Measurements from ENCODE around the gene HECTD4. TPM values are rescaled to one million over a fixed set of nuclear protein-coding genes. Genes with fewer than 3 reads are reported as not detected.

HECTD4 gene
- total and polyA plus RNA-seq, 4 donors = 4.3 to 80.1 (median 25.5) TPM

DNA sequence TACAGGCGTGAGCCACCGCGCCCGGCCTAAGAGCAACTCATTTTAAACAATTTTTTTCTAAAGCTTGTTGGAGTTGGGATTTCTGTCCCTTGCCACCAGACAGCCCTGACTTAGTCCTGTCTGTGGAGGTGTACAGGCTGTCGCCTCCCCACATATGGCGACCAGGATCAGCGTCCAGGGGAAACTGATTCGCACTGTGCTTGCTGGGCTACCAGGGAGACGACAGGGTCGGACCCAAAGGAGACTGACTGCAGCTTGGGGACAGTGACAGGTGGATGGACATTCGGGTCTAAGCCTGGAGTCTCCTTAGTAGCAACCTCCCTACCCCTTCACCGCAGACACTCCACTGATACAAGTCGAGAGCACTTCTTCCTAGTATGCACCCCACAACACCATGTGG lies 216.6 kb downstream of the HECTD4 start:
- Histone ChIP-seq H3K4me1 (ENCODE audit: control insufficient read depth in 4 of 4, insufficient read depth in 4 of 4, low read length in 3 of 4) (no peaks in the 10 kb centered on the region), H3K27me3 (ENCODE audit: control insufficient read depth in 4 of 4, insufficient read depth in 4 of 4, low read length in 3 of 4) (no peaks in the 10 kb centered on the region), H3K36me3 (ENCODE audit: control insufficient read depth in 4 of 4, insufficient read depth in 3 of 4, low read depth in 1 of 4, low read length in 3 of 4) (peaks cover 7 to 58% (median 13%) of the 10 kb centered on the region in 4 donors), H3K9ac (ENCODE audit: low read depth in 1 of 2, low read length in 2 of 2) (no peak overlapping the region), H3K9me3 (ENCODE audit: control insufficient read depth in 4 of 4, low read length in 3 of 4) (no peaks in the 10 kb centered on the region), H3K4me3 (ENCODE audit: low read depth in 1 of 3, low read length in 3 of 3) (no peak overlapping the region), H3K27ac (ENCODE audit: low read depth in 1 of 2, low read length in 2 of 2) (no peak overlapping the region)
- 98% methylated on average over 13 of the region's 13 CpGs for WGBS
- TF ChIP-seq, protein P1, sequence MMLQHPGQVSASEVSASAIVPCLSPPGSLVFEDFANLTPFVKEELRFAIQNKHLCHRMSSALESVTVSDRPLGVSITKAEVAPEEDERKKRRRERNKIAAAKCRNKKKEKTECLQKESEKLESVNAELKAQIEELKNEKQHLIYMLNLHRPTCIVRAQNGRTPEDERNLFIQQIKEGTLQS (IDR thresholded peaks at IDR 0.05) = no peak
- TF ChIP-seq RXRA (IDR thresholded peaks at IDR 0.05) (no peak), FOXA1 (IDR thresholded peaks at IDR 0.05) (no peak), JUND (IDR thresholded peaks at IDR 0.05) (no peak), SP1 (IDR thresholded peaks at IDR 0.05) (no peak), HNF4A (conservative IDR thresholded peaks at IDR 0.05) (no peak), NR2F2 (IDR thresholded peaks at IDR 0.05) (no peak), REST (IDR thresholded peaks at IDR 0.05) (no peak), ZBTB33 (IDR thresholded peaks at IDR 0.05) (no peak), FOXA2 (IDR thresholded peaks at IDR 0.05) (no peak)
- TF ChIP-seq, protein P2, sequence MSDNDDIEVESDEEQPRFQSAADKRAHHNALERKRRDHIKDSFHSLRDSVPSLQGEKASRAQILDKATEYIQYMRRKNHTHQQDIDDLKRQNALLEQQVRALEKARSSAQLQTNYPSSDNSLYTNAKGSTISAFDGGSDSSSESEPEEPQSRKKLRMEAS (IDR thresholded peaks at IDR 0.05) = no peak
- TF ChIP-seq, protein P3, sequence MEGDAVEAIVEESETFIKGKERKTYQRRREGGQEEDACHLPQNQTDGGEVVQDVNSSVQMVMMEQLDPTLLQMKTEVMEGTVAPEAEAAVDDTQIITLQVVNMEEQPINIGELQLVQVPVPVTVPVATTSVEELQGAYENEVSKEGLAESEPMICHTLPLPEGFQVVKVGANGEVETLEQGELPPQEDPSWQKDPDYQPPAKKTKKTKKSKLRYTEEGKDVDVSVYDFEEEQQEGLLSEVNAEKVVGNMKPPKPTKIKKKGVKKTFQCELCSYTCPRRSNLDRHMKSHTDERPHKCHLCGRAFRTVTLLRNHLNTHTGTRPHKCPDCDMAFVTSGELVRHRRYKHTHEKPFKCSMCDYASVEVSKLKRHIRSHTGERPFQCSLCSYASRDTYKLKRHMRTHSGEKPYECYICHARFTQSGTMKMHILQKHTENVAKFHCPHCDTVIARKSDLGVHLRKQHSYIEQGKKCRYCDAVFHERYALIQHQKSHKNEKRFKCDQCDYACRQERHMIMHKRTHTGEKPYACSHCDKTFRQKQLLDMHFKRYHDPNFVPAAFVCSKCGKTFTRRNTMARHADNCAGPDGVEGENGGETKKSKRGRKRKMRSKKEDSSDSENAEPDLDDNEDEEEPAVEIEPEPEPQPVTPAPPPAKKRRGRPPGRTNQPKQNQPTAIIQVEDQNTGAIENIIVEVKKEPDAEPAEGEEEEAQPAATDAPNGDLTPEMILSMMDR (IDR thresholded peaks at IDR 0.05; ENCODE audit: low read depth, low read length, missing input control) = no peak
- DNase-seq (ENCODE audit: low spot score) = no peak

DNA sequence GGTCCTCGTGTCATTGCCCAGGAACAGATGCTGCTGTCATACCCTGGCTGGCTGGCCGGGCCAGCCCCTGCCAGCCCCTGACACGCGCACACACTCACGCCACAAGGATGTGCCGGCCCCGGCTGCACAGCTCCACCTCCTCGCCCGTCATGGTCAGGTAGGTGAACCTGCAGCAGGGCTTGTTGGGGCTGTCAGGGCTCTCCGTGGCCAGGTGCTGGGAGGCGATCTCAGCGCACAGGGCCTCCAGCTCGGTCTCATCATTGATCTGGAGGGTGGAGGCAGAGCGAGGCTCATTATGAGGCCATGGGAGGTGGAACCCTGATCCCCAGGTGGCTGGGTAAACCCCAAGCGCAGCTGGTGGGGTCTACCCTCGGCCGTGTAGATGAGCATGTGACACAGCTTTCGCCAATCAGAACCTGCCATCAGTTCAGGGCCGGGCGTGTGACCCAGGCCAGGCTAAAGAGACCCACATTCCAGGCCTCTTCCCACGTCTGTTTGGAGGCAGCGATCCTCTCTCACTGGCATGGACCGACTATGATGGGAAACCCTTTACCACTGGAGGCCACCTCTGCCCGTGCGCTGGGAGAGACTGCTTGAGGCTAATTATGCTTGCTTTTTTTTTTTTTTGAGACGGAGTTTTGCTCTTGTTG lies 218.1 kb downstream of the HECTD4 start:
- no peak overlapping the region for H3K9ac ChIP-seq (ENCODE audit: low read depth in 1 of 2, low read length in 2 of 2)
- H3K4me1 ChIP-seq (ENCODE audit: control insufficient read depth in 4 of 4, insufficient read depth in 4 of 4, low read length in 3 of 4) = no peaks in the 10 kb centered on the region
- H3K27ac ChIP-seq (ENCODE audit: low read depth in 1 of 2, low read length in 2 of 2) = no peak overlapping the region
- WGBS = 97% methylated on average over 26 of the region's 26 CpGs
- peaks cover 11 to 61% (median 23%) of the 10 kb centered on the region in 4 donors for H3K36me3 ChIP-seq (ENCODE audit: control insufficient read depth in 4 of 4, insufficient read depth in 3 of 4, low read depth in 1 of 4, low read length in 3 of 4)
- H3K27me3 ChIP-seq (ENCODE audit: control insufficient read depth in 4 of 4, insufficient read depth in 4 of 4, low read length in 3 of 4) = no peaks in the 10 kb centered on the region
- no peaks in the 10 kb centered on the region for H3K9me3 ChIP-seq (ENCODE audit: control insufficient read depth in 4 of 4, low read length in 3 of 4)
- no peak for DNase-seq (ENCODE audit: low spot score)
- H3K4me3 ChIP-seq (ENCODE audit: low read depth in 1 of 3, low read length in 3 of 3) = no peak overlapping the region
- TF ChIP-seq EGR1 (IDR thresholded peaks at IDR 0.05; ENCODE audit: low read depth in 2 of 2) (no peak), TAF1 (conservative IDR thresholded peaks at IDR 0.05) (no peak), HNF4G (IDR thresholded peaks at IDR 0.05) (no peak), REST (IDR thresholded peaks at IDR 0.05) (no peak), JUND (IDR thresholded peaks at IDR 0.05) (no peak), RAD21 (IDR thresholded peaks at IDR 0.05) (no peak), NR2F2 (IDR thresholded peaks at IDR 0.05) (no peak), RXRA (IDR thresholded peaks at IDR 0.05) (no peak), FOXA1 (IDR thresholded peaks at IDR 0.05) (no peak), SP1 (IDR thresholded peaks at IDR 0.05) (no peak), GABPA (IDR thresholded peaks at IDR 0.05 in 1 of 2, conservative IDR thresholded peaks at IDR 0.05 in 1 of 2) (no peak), HNF4A (conservative IDR thresholded peaks at IDR 0.05) (no peak), FOXA2 (IDR thresholded peaks at IDR 0.05) (no peak), YY1 (IDR thresholded peaks at IDR 0.05) (no peak)
- TF ChIP-seq, protein P2 (IDR thresholded peaks at IDR 0.05) = no peak
- TF ChIP-seq, protein P1 (IDR thresholded peaks at IDR 0.05) = no peak

Data from liver (tissue), 9 donors.